CD1c-positive myeloid dendritic cell (primary cell): ENCODE measurements around the gene GRAMD1B.
"Not testable (repeated sequence)": the region's sequence is repeated elsewhere in the genome, so short reads cannot be mapped to it uniquely, and the experiment has no call there.

Source experiments
- DNase-seq: peaks from one replicate; pipeline ENCODE4 v3.0.0-alpha.2; 2016; ENCODE audit errors: extremely low spot score

The GRAMD1B gene

GRCh38 chr11:123509737-123510578 is 79.9 kb downstream of the GRAMD1B start:
- DNase-seq: no peak

- DNase-seq: no peak
Observed at GRCh38 chr11:123510579-123510905, 80.5 kb downstream of the GRAMD1B start.

- peak; percentile 84 for DNase-seq
Observed at GRCh38 chr11:123511037-123511870, 81.2 kb downstream of the GRAMD1B start.

- not testable (repeated sequence) for DNase-seq
Observed at GRCh38 chr11:123513309-123513708, 83.2 kb downstream of the GRAMD1B start.

GRCh38 chr11:123516238-123516637 is 86.2 kb downstream of the GRAMD1B start:
- no peak for DNase-seq

GRCh38 chr11:123517559-123518364 is 87.7 kb downstream of the GRAMD1B start:
- peak; percentile 5 for DNase-seq

GRCh38 chr11:123518496-123519054 is 88.5 kb downstream of the GRAMD1B start:
- DNase-seq: no peak

GRCh38 chr11:123519055-123519796 is 89.2 kb downstream of the GRAMD1B start:
- DNase-seq: peak; percentile 32

GRCh38 chr11:123519797-123520193 is 89.7 kb downstream of the GRAMD1B start:
- no peak for DNase-seq

GRCh38 chr11:123520476-123520875 is 90.4 kb downstream of the GRAMD1B start:
- DNase-seq: not testable (repeated sequence)

GRCh38 chr11:123521001-123521400 is 90.9 kb downstream of the GRAMD1B start:
- DNase-seq: no peak

GRCh38 chr11:123521930-123522329 is 91.9 kb downstream of the GRAMD1B start:
- peak; percentile 33 for DNase-seq

- DNase-seq: no peak
Observed at GRCh38 chr11:123523539-123523938, 93.5 kb downstream of the GRAMD1B start.

- no peak for DNase-seq
Observed at GRCh38 chr11:123525097-123525496, 95.0 kb downstream of the GRAMD1B start.

GRCh38 chr11:123525511-123525918 is 95.4 kb downstream of the GRAMD1B start:
- no peak for DNase-seq

- DNase-seq: no peak
Observed at GRCh38 chr11:123526027-123526805, 96.1 kb downstream of the GRAMD1B start.

GRCh38 chr11:123526918-123527317 is 96.8 kb downstream of the GRAMD1B start:
- DNase-seq: no peak

GRCh38 chr11:123527526-123527925 is 97.5 kb downstream of the GRAMD1B start:
- DNase-seq: no peak

- DNase-seq: no peak
Observed at GRCh38 chr11:123527947-123528346, 97.9 kb downstream of the GRAMD1B start.

GRCh38 chr11:123531325-123531724 is 101.3 kb downstream of the GRAMD1B start:
- no peak for DNase-seq
